GM10248 (cell line): ENCODE measurements around the gene SAMD4A.

Source experiments
- CTCF ChIA-PET: fragments of 300-600 bp; sonication (Branson Sonifier 250); formaldehyde crosslinking; extraction: SDS; loops from one replicate; lab custom pipeline; 2021; ENCODE audit warnings: antibody characterized with exemption; lab: Yijun Ruan, JAX
- POLR2A ChIA-PET: fragments of 350-650 bp; sonication (Branson Sonifier 250); formaldehyde crosslinking; extraction: SDS; loops from one replicate; lab custom pipeline; 2020; ENCODE audit warnings: antibody characterized with exemption; lab: Yijun Ruan, JAX
- DNase-seq: peaks from one replicate; pipeline ENCODE4 v3.0.0; 2012; ENCODE audit errors: extremely low spot score
- CTCF ChIP-seq: IDR thresholded peaks from 2 replicates; pipeline ENCODE4 v1.5.1; 2012; ENCODE audit warnings: mild to moderate bottlenecking, low read depth; ENCODE audit errors: extremely low read depth, missing control alignments, control extremely low read depth

The SAMD4A gene

GRCh38 chr14:54785778-54786770 lies 219.1 kb downstream of the SAMD4A start:
- ChIA-PET POLR2A (no interaction called here), CTCF (interaction anchor here (1.7 to 6.3 kb wide), 3 partner anchors 12 to 21 kb away, joined by 6 to 61 read pairs (median 22); no protein-coding TSS in a partner anchor)
- no peak for DNase-seq
- TF ChIP-seq CTCF: no peak

GRCh38 chr14:54786838-54787237 lies 219.9 kb downstream of the SAMD4A start:
- POLR2A ChIA-PET: no interaction called here
- DNase-seq: no peak
- no peak for TF ChIP-seq CTCF
- CTCF ChIA-PET: interaction anchor here (6.3 kb wide), 1 partner anchor 12 kb away, joined by 61 read pairs; no protein-coding TSS in a partner anchor

- TF ChIP-seq CTCF: no peak
- DNase-seq: no peak
- CTCF ChIA-PET: interaction anchor here (6.3 kb wide), 1 partner anchor 13 kb away, joined by 61 read pairs; no protein-coding TSS in a partner anchor
- POLR2A ChIA-PET: no interaction called here
Observed at GRCh38 chr14:54787261-54787660, 220.3 kb downstream of the SAMD4A start.

- no peak for TF ChIP-seq CTCF
- CTCF ChIA-PET: interaction anchor here (0.9 to 1.9 kb wide), 4 partner anchors 13 to 17 kb away, joined by 3 to 6 read pairs (median 4); no protein-coding TSS in a partner anchor
- DNase-seq: no peak
- POLR2A ChIA-PET: no interaction called here
Observed at GRCh38 chr14:54788701-54789100, 221.8 kb downstream of the SAMD4A start.

GRCh38 chr14:54789166-54789565 lies 222.2 kb downstream of the SAMD4A start:
- ChIA-PET POLR2A (no interaction called here), CTCF (interaction anchor here (0.9 to 8.8 kb wide), 4 partner anchors 13 to 66 kb away, joined by 3 to 79 read pairs (median 5); no protein-coding TSS in a partner anchor)
- no peak for TF ChIP-seq CTCF
- no peak for DNase-seq

GRCh38 chr14:54789781-54790480 lies 223.0 kb downstream of the SAMD4A start:
- POLR2A ChIA-PET: no interaction called here
- CTCF ChIA-PET: interaction anchor here (0.9 to 8.8 kb wide), 6 partner anchors 9 to 67 kb away, joined by 3 to 79 read pairs (median 5); no protein-coding TSS in a partner anchor
- no peak for DNase-seq
- no peak for TF ChIP-seq CTCF
